ENCODE measurements around the gene CYFIP1. TPM values are rescaled to one million over a fixed set of nuclear protein-coding genes. Genes with fewer than 3 reads are reported as not detected.

Gene CYFIP1
- total RNA-seq, 1 experiment from 2014 or later = 159 TPM

DNA sequence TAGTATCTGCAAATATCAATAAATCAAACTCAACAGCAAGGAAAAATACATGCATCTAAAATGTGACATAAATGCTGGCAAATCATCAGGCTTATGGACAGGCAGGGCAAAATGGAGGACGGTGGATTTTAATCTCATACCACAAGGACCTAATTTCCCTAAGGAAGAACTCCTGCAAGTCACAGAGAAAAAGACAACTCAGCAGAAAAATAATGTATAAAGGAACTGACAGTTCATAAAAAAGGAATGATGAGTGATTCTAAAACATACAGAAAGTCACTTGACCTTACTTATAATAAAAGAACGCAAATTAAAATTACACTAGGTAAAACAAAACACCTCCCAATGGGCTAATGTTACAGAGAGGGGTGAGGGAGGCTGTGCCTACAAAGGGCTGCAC lies 42.0 kb upstream of the CYFIP1 start:
- intact Hi-C loops (cut with micrococcal nuclease; ENCODE audit: unreplicated experiment) = no loop called here
- DNase-seq (ENCODE audit: low read depth, low spot score) (no peak), ATAC-seq (no peak)
- no peaks in the 10 kb centered on the region for H3K9me3 ChIP-seq (ENCODE audit: control insufficient read depth, insufficient read depth, low read depth, low read length)
- H3K4me3 ChIP-seq (ENCODE audit: low read depth in 2 of 2, low read length in 2 of 2) = no peak overlapping the region
- CTCF ChIA-PET = no interaction called here
- H3K36me3 ChIP-seq (ENCODE audit: control insufficient read depth, insufficient read depth, low read length) = peaks cover 40% of the 10 kb centered on the region
- TF ChIP-seq, protein P1, sequence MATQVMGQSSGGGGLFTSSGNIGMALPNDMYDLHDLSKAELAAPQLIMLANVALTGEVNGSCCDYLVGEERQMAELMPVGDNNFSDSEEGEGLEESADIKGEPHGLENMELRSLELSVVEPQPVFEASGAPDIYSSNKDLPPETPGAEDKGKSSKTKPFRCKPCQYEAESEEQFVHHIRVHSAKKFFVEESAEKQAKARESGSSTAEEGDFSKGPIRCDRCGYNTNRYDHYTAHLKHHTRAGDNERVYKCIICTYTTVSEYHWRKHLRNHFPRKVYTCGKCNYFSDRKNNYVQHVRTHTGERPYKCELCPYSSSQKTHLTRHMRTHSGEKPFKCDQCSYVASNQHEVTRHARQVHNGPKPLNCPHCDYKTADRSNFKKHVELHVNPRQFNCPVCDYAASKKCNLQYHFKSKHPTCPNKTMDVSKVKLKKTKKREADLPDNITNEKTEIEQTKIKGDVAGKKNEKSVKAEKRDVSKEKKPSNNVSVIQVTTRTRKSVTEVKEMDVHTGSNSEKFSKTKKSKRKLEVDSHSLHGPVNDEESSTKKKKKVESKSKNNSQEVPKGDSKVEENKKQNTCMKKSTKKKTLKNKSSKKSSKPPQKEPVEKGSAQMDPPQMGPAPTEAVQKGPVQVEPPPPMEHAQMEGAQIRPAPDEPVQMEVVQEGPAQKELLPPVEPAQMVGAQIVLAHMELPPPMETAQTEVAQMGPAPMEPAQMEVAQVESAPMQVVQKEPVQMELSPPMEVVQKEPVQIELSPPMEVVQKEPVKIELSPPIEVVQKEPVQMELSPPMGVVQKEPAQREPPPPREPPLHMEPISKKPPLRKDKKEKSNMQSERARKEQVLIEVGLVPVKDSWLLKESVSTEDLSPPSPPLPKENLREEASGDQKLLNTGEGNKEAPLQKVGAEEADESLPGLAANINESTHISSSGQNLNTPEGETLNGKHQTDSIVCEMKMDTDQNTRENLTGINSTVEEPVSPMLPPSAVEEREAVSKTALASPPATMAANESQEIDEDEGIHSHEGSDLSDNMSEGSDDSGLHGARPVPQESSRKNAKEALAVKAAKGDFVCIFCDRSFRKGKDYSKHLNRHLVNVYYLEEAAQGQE (IDR thresholded peaks at IDR 0.05; ENCODE audit: insufficient read depth in 1 of 2, low read depth in 2 of 2, low read length in 1 of 2) = no peak
- TF ChIP-seq POLR2AphosphoS5 (IDR thresholded peaks at IDR 0.05; ENCODE audit: low read depth, low read length) (no peak), SIN3A (IDR thresholded peaks at IDR 0.05; ENCODE audit: borderline replicate concordance, insufficient read depth, low read depth, low read length) (no peak), TCF7L2 (IDR thresholded peaks at IDR 0.05; ENCODE audit: low read depth, low read length) (no peak)
- TF ChIP-seq, protein P2, sequence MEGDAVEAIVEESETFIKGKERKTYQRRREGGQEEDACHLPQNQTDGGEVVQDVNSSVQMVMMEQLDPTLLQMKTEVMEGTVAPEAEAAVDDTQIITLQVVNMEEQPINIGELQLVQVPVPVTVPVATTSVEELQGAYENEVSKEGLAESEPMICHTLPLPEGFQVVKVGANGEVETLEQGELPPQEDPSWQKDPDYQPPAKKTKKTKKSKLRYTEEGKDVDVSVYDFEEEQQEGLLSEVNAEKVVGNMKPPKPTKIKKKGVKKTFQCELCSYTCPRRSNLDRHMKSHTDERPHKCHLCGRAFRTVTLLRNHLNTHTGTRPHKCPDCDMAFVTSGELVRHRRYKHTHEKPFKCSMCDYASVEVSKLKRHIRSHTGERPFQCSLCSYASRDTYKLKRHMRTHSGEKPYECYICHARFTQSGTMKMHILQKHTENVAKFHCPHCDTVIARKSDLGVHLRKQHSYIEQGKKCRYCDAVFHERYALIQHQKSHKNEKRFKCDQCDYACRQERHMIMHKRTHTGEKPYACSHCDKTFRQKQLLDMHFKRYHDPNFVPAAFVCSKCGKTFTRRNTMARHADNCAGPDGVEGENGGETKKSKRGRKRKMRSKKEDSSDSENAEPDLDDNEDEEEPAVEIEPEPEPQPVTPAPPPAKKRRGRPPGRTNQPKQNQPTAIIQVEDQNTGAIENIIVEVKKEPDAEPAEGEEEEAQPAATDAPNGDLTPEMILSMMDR (IDR thresholded peaks at IDR 0.05) = no peak
- no peaks in the 10 kb centered on the region for H3K4me1 ChIP-seq (ENCODE audit: control insufficient read depth, insufficient read depth, low read length)
- no peaks in the 10 kb centered on the region for H3K27me3 ChIP-seq (ENCODE audit: control insufficient read depth, insufficient read depth, low read length)
- in situ Hi-C loops (cut with HindIII; ENCODE audit: low pct_unique_long_range_greater_than_20kb, low sequenced_read_pairs) = no loop called here
- H3K27ac ChIP-seq (ENCODE audit: low read length) = no peak overlapping the region
- POLR2A ChIA-PET = no interaction called here
- BruUV-seq (replicated peaks) = no TSS peak

DNA sequence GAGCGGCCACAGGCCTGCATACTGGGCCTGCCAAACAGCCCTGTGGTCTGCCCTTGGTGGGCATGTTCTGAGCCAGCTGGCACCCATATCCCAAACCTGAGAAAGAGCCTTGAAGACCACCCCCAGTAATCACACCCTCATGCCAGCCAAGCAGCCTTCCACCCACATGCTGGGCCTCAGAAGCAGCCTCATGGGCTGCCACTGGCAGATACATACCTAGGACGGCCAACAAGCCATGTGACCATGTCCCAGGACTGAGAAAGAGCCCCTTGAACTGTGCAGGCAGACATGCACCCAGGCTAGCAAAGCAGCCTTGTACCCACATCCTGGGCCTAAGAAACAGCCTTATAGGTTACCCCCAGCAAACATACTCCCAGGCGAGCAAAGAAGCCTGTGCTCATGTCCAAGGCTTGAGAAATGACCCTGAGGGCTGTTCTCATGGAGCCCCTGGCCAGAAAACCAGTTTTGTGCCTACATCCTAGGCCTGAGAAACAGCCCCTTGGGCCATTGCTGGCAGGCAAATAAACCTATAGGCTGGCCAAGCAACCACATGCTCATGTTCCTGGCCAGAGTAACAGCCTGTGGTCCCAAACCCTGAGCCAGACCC lies 34.3 kb upstream of the CYFIP1 start:
- POLR2A ChIA-PET = no interaction called here
- H3K27me3 ChIP-seq (ENCODE audit: control insufficient read depth, insufficient read depth, low read length) = no peaks in the 10 kb centered on the region
- H3K27ac ChIP-seq (ENCODE audit: low read length) = no peak overlapping the region
- CTCF ChIA-PET = no interaction called here
- in situ Hi-C loops (cut with HindIII; ENCODE audit: low pct_unique_long_range_greater_than_20kb, low sequenced_read_pairs) = no loop called here
- TF ChIP-seq, protein P1 (IDR thresholded peaks at IDR 0.05; ENCODE audit: insufficient read depth in 1 of 2, low read depth in 2 of 2, low read length in 1 of 2) = no peak
- TF ChIP-seq TCF7L2 (IDR thresholded peaks at IDR 0.05; ENCODE audit: low read depth, low read length) (no peak), POLR2AphosphoS5 (IDR thresholded peaks at IDR 0.05; ENCODE audit: low read depth, low read length) (no peak), SIN3A (IDR thresholded peaks at IDR 0.05; ENCODE audit: borderline replicate concordance, insufficient read depth, low read depth, low read length) (no peak)
- TF ChIP-seq, protein P2 (IDR thresholded peaks at IDR 0.05) = no peak
- H3K36me3 ChIP-seq (ENCODE audit: control insufficient read depth, insufficient read depth, low read length) = peaks cover 33% of the 10 kb centered on the region
- ATAC-seq = no peak
- no peak overlapping the region for H3K4me3 ChIP-seq (ENCODE audit: low read depth in 2 of 2, low read length in 2 of 2)
- no peaks in the 10 kb centered on the region for H3K9me3 ChIP-seq (ENCODE audit: control insufficient read depth, insufficient read depth, low read depth, low read length)
- DNase-seq (ENCODE audit: low read depth, low spot score) = no peak
- intact Hi-C loops (cut with micrococcal nuclease; ENCODE audit: unreplicated experiment) = no loop called here
- no peaks in the 10 kb centered on the region for H3K4me1 ChIP-seq (ENCODE audit: control insufficient read depth, insufficient read depth, low read length)
- BruUV-seq (replicated peaks) = no TSS peak
